ENCODE results near the gene SPATS2. TPM values are rescaled to one million over a fixed set of nuclear protein-coding genes. Genes with fewer than 3 reads are reported as not detected.

SPATS2 gene
- total RNA-seq, 1 donor from 2014 or later = 46.3 TPM

DNA sequence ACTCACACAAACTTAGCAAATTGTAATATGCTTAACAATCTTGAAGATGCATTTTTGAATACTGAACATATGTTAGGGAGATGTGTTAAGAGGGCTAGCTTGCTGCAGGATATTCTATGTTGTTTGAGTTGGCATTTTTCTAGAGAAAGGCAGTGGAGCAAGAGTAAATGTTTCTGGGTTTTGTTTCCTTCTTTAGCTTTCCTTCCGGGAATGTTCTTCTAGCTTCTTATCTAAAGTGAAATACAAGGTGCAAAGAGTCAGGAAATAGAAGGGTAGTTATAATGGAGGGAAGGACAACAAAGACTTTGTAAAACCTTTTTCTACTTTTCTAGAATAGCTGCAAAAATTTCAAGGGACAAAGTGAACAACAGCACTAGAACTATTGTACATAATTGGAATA lies 94.0 kb downstream of the SPATS2 start:
- H3K79me2 ChIP-seq (ENCODE audit: insufficient read depth, low read length) = peaks cover 30% of the 10 kb centered on the region
- H3K36me3 ChIP-seq (ENCODE audit: insufficient read depth, low read length) = peaks cover 6% of the 10 kb centered on the region
- no peak overlapping the region for H3K4me3 ChIP-seq (ENCODE audit: insufficient read depth, low read depth, low read length)
- no peak overlapping the region for H3K9ac ChIP-seq (ENCODE audit: low read length)
- H3K36me3 Mint-ChIP-seq (ENCODE audit: low read depth, unreplicated experiment) = peaks cover 10% of the 10 kb centered on the region
- H3K9me3 ChIP-seq (ENCODE audit: insufficient read depth, low read depth, low read length) = no peaks in the 10 kb centered on the region
- H4K20me1 ChIP-seq (ENCODE audit: insufficient read depth, low read length) = peaks cover 45% of the 10 kb centered on the region
- no peak overlapping the region for H2AFZ ChIP-seq (ENCODE audit: low read depth, low read length)
- no peak overlapping the region for H3K27ac ChIP-seq (ENCODE audit: low read depth, low read length)
- no peaks in the 10 kb centered on the region for H3K4me1 ChIP-seq (ENCODE audit: insufficient read depth, low read length)
- DNase-seq (ENCODE audit: low read depth) = no peak
- no peaks in the 10 kb centered on the region for H3K27me3 Mint-ChIP-seq (ENCODE audit: low read depth, unreplicated experiment)
- FAIRE-seq = no peak
- no peak overlapping the region for H3K4me3 Mint-ChIP-seq (ENCODE audit: unreplicated experiment)
- H3K4me1 Mint-ChIP-seq (ENCODE audit: low read depth, unreplicated experiment) = peaks cover 14% of the 10 kb centered on the region
- H3K9me3 Mint-ChIP-seq (ENCODE audit: unreplicated experiment) = no peaks in the 10 kb centered on the region
- H3K4me2 ChIP-seq (ENCODE audit: low read length) = no peak overlapping the region
- no peaks in the 10 kb centered on the region for H3K27me3 ChIP-seq (ENCODE audit: insufficient read depth, low read length)
- no peak overlapping the region for H3K27ac Mint-ChIP-seq (ENCODE audit: unreplicated experiment)
- no peak for TF ChIP-seq EZH2 (IDR thresholded peaks at IDR 0.05; ENCODE audit: insufficient read depth, low read length)
- TF ChIP-seq, protein P1, sequence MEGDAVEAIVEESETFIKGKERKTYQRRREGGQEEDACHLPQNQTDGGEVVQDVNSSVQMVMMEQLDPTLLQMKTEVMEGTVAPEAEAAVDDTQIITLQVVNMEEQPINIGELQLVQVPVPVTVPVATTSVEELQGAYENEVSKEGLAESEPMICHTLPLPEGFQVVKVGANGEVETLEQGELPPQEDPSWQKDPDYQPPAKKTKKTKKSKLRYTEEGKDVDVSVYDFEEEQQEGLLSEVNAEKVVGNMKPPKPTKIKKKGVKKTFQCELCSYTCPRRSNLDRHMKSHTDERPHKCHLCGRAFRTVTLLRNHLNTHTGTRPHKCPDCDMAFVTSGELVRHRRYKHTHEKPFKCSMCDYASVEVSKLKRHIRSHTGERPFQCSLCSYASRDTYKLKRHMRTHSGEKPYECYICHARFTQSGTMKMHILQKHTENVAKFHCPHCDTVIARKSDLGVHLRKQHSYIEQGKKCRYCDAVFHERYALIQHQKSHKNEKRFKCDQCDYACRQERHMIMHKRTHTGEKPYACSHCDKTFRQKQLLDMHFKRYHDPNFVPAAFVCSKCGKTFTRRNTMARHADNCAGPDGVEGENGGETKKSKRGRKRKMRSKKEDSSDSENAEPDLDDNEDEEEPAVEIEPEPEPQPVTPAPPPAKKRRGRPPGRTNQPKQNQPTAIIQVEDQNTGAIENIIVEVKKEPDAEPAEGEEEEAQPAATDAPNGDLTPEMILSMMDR (IDR thresholded peaks at IDR 0.05; ENCODE audit: insufficient read depth, low read depth, low read length) = no peak

DNA sequence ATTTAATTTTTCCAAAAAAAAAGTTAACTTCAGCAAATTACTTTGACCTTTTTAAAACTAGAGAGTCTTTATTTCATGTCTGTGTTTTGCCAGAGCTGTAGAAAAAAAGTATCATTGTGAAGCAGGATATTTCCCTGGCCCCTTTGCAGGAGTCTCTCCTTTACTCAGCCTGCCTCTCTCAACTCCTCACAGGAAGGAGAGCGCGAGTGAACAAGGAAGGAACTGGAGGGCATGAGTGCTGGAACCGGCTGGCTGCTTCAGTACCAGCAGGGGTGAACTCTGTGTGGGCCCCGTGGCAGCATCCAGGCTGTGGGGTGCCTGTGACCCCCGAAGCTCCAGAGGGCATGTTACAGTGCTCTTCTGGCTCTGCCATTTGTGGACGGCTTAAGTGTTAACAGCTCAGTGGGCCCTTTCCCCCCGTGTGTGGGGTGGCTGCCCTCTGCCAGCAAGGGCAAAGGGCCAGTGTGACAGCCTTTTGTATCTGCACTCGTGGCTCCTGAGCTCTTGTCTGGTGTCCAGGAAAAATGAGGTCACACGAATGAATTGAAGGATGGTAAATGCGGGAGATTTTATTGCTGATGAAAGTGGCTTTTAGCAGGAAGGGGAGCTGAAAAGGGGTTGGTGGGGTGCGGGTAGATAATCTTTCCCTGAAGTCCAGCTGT lies 95.0 kb downstream of the SPATS2 start:
- no peaks in the 10 kb centered on the region for H3K9me3 ChIP-seq (ENCODE audit: insufficient read depth, low read depth, low read length)
- no peak overlapping the region for H2AFZ ChIP-seq (ENCODE audit: low read depth, low read length)
- Mint-ChIP-seq H3K4me3 (ENCODE audit: unreplicated experiment) (no peak overlapping the region), H3K36me3 (ENCODE audit: low read depth, unreplicated experiment) (peaks cover 10% of the 10 kb centered on the region), H3K4me1 (ENCODE audit: low read depth, unreplicated experiment) (peaks cover 11% of the 10 kb centered on the region), H3K9me3 (ENCODE audit: unreplicated experiment) (no peaks in the 10 kb centered on the region), H3K27ac (ENCODE audit: unreplicated experiment) (no peak overlapping the region), H3K27me3 (ENCODE audit: low read depth, unreplicated experiment) (no peaks in the 10 kb centered on the region)
- peaks cover 37% of the 10 kb centered on the region for H4K20me1 ChIP-seq (ENCODE audit: insufficient read depth, low read length)
- DNase-seq (ENCODE audit: low read depth) = no peak
- no peak overlapping the region for H3K27ac ChIP-seq (ENCODE audit: low read depth, low read length)
- H3K27me3 ChIP-seq (ENCODE audit: insufficient read depth, low read length) = no peaks in the 10 kb centered on the region
- FAIRE-seq = no peak
- H3K4me1 ChIP-seq (ENCODE audit: insufficient read depth, low read length) = no peaks in the 10 kb centered on the region
- peaks cover 6% of the 10 kb centered on the region for H3K36me3 ChIP-seq (ENCODE audit: insufficient read depth, low read length)
- TF ChIP-seq, protein P1 (IDR thresholded peaks at IDR 0.05; ENCODE audit: insufficient read depth, low read depth, low read length) = no peak
- TF ChIP-seq EZH2 (IDR thresholded peaks at IDR 0.05; ENCODE audit: insufficient read depth, low read length) = no peak
- no peak overlapping the region for H3K4me2 ChIP-seq (ENCODE audit: low read length)
- H3K9ac ChIP-seq (ENCODE audit: low read length) = no peak overlapping the region
- no peak overlapping the region for H3K4me3 ChIP-seq (ENCODE audit: insufficient read depth, low read depth, low read length)
- peaks cover 21% of the 10 kb centered on the region for H3K79me2 ChIP-seq (ENCODE audit: insufficient read depth, low read length)

DNA sequence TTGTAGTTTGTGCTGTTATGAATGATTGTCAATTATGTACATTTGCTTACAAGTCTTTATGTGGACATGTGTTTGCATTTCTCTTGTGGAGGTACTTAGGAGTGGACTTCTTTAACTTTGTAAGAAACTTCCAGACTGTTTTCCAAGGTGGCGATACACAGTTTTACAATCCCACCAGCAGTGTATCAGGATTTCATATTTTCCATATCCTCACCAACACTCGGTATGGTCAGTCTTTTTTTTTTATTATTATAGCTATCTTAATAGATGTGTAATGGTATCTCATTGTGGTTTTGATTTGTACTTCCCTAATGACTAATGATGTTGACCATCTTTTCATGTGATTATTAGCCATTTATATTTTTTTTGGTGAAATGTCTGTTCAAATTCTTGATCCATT lies 97.9 kb downstream of the SPATS2 start:
- Histone ChIP-seq H3K4me2 (ENCODE audit: low read length) (no peak overlapping the region), H3K27ac (ENCODE audit: low read depth, low read length) (no peak overlapping the region), H3K36me3 (ENCODE audit: insufficient read depth, low read length) (peaks cover 6% of the 10 kb centered on the region), H3K4me1 (ENCODE audit: insufficient read depth, low read length) (no peaks in the 10 kb centered on the region), H4K20me1 (ENCODE audit: insufficient read depth, low read length) (peaks cover 28% of the 10 kb centered on the region), H3K79me2 (ENCODE audit: insufficient read depth, low read length) (peaks cover 12% of the 10 kb centered on the region), H2AFZ (ENCODE audit: low read depth, low read length) (no peak overlapping the region), H3K9me3 (ENCODE audit: insufficient read depth, low read depth, low read length) (no peaks in the 10 kb centered on the region), H3K27me3 (ENCODE audit: insufficient read depth, low read length) (no peaks in the 10 kb centered on the region), H3K9ac (ENCODE audit: low read length) (no peak overlapping the region), H3K4me3 (ENCODE audit: insufficient read depth, low read depth, low read length) (no peak overlapping the region)
- H3K36me3 Mint-ChIP-seq (ENCODE audit: low read depth, unreplicated experiment) = peaks cover 10% of the 10 kb centered on the region
- H3K4me1 Mint-ChIP-seq (ENCODE audit: low read depth, unreplicated experiment) = peaks cover 11% of the 10 kb centered on the region
- TF ChIP-seq EZH2 (IDR thresholded peaks at IDR 0.05; ENCODE audit: insufficient read depth, low read length) = no peak
- TF ChIP-seq, protein P1 (IDR thresholded peaks at IDR 0.05; ENCODE audit: insufficient read depth, low read depth, low read length) = no peak
- DNase-seq (ENCODE audit: low read depth) (no peak), FAIRE-seq (peak; percentile 26)
- no peak overlapping the region for H3K27ac Mint-ChIP-seq (ENCODE audit: unreplicated experiment)
- no peaks in the 10 kb centered on the region for H3K9me3 Mint-ChIP-seq (ENCODE audit: unreplicated experiment)
- no peak overlapping the region for H3K4me3 Mint-ChIP-seq (ENCODE audit: unreplicated experiment)
- no peaks in the 10 kb centered on the region for H3K27me3 Mint-ChIP-seq (ENCODE audit: low read depth, unreplicated experiment)
